Cerebellar nuclear complex (tissue), 1 donor: ENCODE results near the gene CLNK.

Source experiments
- DNase-seq, 2 experiments: peaks; one replicate each; lab custom pipeline; 2025; lab: John Stamatoyannopoulos, UW

The CLNK gene

GRCh38 chr4:10457255-10457801 lies 227.2 kb downstream of the CLNK start, which contains the start of gene ZNF518B:
Gene ZNF518B (minus strand): TSS chr4:10457426. CDS start chr4:10446328, 11,098 bp downstream.
- no peak for DNase-seq

GRCh38 chr4:10456595-10457254 lies 227.8 kb downstream of the CLNK start:
- no peak for DNase-seq

- no peak for DNase-seq
These were observed 228.3 kb downstream of the CLNK start for GRCh38 chr4:10456260-10456594.

GRCh38 chr4:10455133-10455532 lies 229.4 kb downstream of the CLNK start:
- no peak for DNase-seq

GRCh38 chr4:10454726-10455125 lies 229.8 kb downstream of the CLNK start:
- no peak for DNase-seq

- no peak for DNase-seq
These were observed 230.4 kb downstream of the CLNK start for GRCh38 chr4:10454121-10454520.

GRCh38 chr4:10448991-10449390 lies 235.6 kb downstream of the CLNK start:
- no peak for DNase-seq

GRCh38 chr4:10442976-10443375 lies 241.6 kb downstream of the CLNK start:
- no peak for DNase-seq

GRCh38 chr4:10441512-10441911 lies 243.1 kb downstream of the CLNK start:
- no peak for DNase-seq

GRCh38 chr4:10438924-10439323 lies 245.6 kb downstream of the CLNK start:
- no peak for DNase-seq

GRCh38 chr4:10437735-10438134 lies 246.8 kb downstream of the CLNK start:
- DNase-seq = no peak
